B cell (primary cell): ENCODE data around the gene STK16. TPM values are rescaled to one million over a fixed set of nuclear protein-coding genes. Genes with fewer than 3 reads are reported as not detected.

Experiments
- ATAC-seq: fragments of 200-7000 bp; cut with Tn5 transposase; one replicate; pipeline ENCODE4 v1.10.0; 2021; ENCODE audit warnings: low read depth, mild to moderate bottlenecking, moderate number of reproducible peaks, moderate library complexity
- CTCF ChIA-PET: fragments of 350-600 bp; sonication (Branson Sonifier 250); formaldehyde crosslinking; loops from one replicate; lab custom pipeline; 2021; ENCODE audit warnings: antibody characterized with exemption, inconsistent platforms; lab: Charles Lee
- POLR2A ChIA-PET: fragments of 350-600 bp; sonication (Branson Sonifier 250); formaldehyde crosslinking; loops from one replicate; lab custom pipeline; 2021; ENCODE audit warnings: antibody characterized with exemption; lab: Charles Lee
- DNase-seq: peaks from one replicate; pipeline ENCODE4 v3.0.0; 2013
- H2AFZ ChIP-seq: 2 replicates; pipeline ENCODE4 v1.6.1; 2012; ENCODE audit warnings: mild to moderate bottlenecking, low read depth, low read length; ENCODE audit not compliant: insufficient read depth, poor library complexity, severe bottlenecking
- H3K27ac ChIP-seq, 2 donors: 1 replicate in 1 of 2; 2 replicates in 1 of 2; pipeline ENCODE4 v1.5.1; 2012 to 2013; ENCODE audit warnings: low read length in 2 of 2, mild to moderate bottlenecking in 2 of 2, moderate library complexity in 1 of 2
- H3K27me3 ChIP-seq, 4 experiments: fragments of 200-600 bp in 1 of 4; sonication (generic) in 1 of 4; replicated peaks in 1 of 4; 1 replicate in 2 of 4; 2 replicates in 2 of 4; pipeline versions ENCODE4 v1.6.1 to v1.7.0; 2013 to 2016; ENCODE audit warnings: low read length in 3 of 4, mild to moderate bottlenecking in 2 of 4, mixed read lengths in 1 of 4, moderate library complexity in 1 of 4; ENCODE audit not compliant: insufficient read depth in 4 of 4, control insufficient read depth in 3 of 4; ENCODE audit errors: control extremely low read depth in 1 of 4
- H3K36me3 ChIP-seq, 2 experiments: replicated peaks in 1 of 2; 1 replicate in 1 of 2; 2 replicates in 1 of 2; pipeline versions ENCODE4 v1.6.1 to v1.7.1; 2013; ENCODE audit warnings: low read length in 1 of 2; ENCODE audit not compliant: insufficient read depth in 2 of 2, control insufficient read depth in 1 of 2; ENCODE audit errors: control extremely low read depth in 1 of 2, extremely low read depth in 1 of 2
- H3K4me1 ChIP-seq, 2 donors: fragments of 200-600 bp in 1 of 2; sonication (generic) in 1 of 2; 1 replicate in 1 of 2; 2 replicates in 1 of 2; pipeline versions ENCODE4 v1.5.1 to v1.6.1; 2013 to 2017; ENCODE audit warnings: low read length in 2 of 2; ENCODE audit not compliant: control insufficient read depth in 2 of 2, insufficient read depth in 2 of 2
- H3K4me2 ChIP-seq: replicated peaks from 2 replicates; pipeline ENCODE3; 2012; ENCODE audit warnings: mild to moderate bottlenecking, low read depth, low read length; ENCODE audit not compliant: poor library complexity, severe bottlenecking
- H3K4me3 ChIP-seq, 5 experiments: fragments of 200-600 bp in 1 of 5; sonication (generic) in 1 of 5; 1 replicate in 3 of 5; 2 replicates in 2 of 5; pipeline versions ENCODE4 v1.5.1 to v1.7.0; 2011 to 2016; ENCODE audit warnings: low read length in 4 of 5, mild to moderate bottlenecking in 4 of 5, low read depth in 2 of 5, control low read depth in 1 of 5, moderate library complexity in 1 of 5; ENCODE audit not compliant: insufficient read depth in 1 of 5; ENCODE audit errors: control extremely low read depth in 1 of 5, extremely low read depth in 1 of 5
- H3K79me2 ChIP-seq: fragments of 200-600 bp; sonication (generic); one replicate; pipeline ENCODE4 v1.6.0; 2016; ENCODE audit warnings: low read length; ENCODE audit not compliant: control insufficient read depth, insufficient read depth
- H3K9ac ChIP-seq: fragments of 200-600 bp; sonication (generic); 2 replicates; pipeline ENCODE4 v1.6.1; 2017; ENCODE audit warnings: mild to moderate bottlenecking, low read length, moderate library complexity
- H3K9me3 ChIP-seq, 3 donors: one replicate each; pipeline versions ENCODE4 v1.6.1 to v1.7.1; 2013; ENCODE audit warnings: low read length in 2 of 3; ENCODE audit not compliant: control insufficient read depth in 2 of 3, insufficient read depth in 1 of 3; ENCODE audit errors: control extremely low read depth in 1 of 3
- H4K20me1 ChIP-seq: 2 replicates; pipeline ENCODE4 v1.6.0; 2012; ENCODE audit warnings: mild to moderate bottlenecking, low read length; ENCODE audit not compliant: insufficient read depth, control insufficient read depth, poor library complexity, severe bottlenecking
- H3K27ac Mint-ChIP-seq: one replicate; pipeline ENCODE4 v1.8.0; 2021; ENCODE audit warnings: mixed read lengths
- H3K27me3 Mint-ChIP-seq: one replicate; pipeline ENCODE4 v1.8.0; 2021; ENCODE audit warnings: mixed read lengths
- H3K4me1 Mint-ChIP-seq: one replicate; pipeline ENCODE4 v1.8.0; 2021; ENCODE audit warnings: mixed read lengths
- H3K4me3 Mint-ChIP-seq: one replicate; pipeline ENCODE4 v1.8.0; 2021; ENCODE audit warnings: mixed read lengths
- H3K9me3 Mint-ChIP-seq: one replicate; pipeline ENCODE4 v1.8.0; 2022; ENCODE audit warnings: mixed read lengths; ENCODE audit not compliant: insufficient read depth
- CTCF ChIP-seq: fragments of 200-600 bp; IDR thresholded peaks from one replicate; pipeline ENCODE4 v1.8.0; 2022; ENCODE audit warnings: antibody characterized with exemption, mild to moderate bottlenecking
- EZH2 ChIP-seq: IDR thresholded peaks from 2 replicates; pipeline ENCODE4 v1.6.1; 2012; ENCODE audit warnings: borderline replicate concordance, low read depth, mild to moderate bottlenecking, moderate library complexity, low read length; ENCODE audit not compliant: insufficient read depth, poor library complexity, severe bottlenecking
- WGBS: methylation state at CpG from one replicate; pipeline ENCODE4 v1.1.5; 2013; ENCODE audit warnings: missing lambda C conversion rate; ENCODE audit not compliant: insufficient coverage; 5-methylcytosine and 5-hydroxymethylcytosine counted together
- intact Hi-C: fragments of 100-400 bp; cut with micrococcal nuclease; formaldehyde crosslinking; loops from one replicate; pipeline ENCODE4 v1.10.0; 2022
- polyA plus RNA-seq: library from polyadenylated mRNA; depleted of rRNA; stranded (reverse); fragments of >200 nt; gene quantifications from 2 replicates; pipeline ENCODE4 v1.2.3, GENCODE V29; 2012
- total RNA-seq, 2 donors: library from RNA; stranded (reverse); fragments of 120-200 nt in 1 of 2; gene quantifications; 1 replicate in 1 of 2; 2 replicates in 1 of 2; pipeline versions ENCODE4 v1.2.3 to v1.2.4, GENCODE V29; 2013 to 2022

STK16 gene
- total and polyA plus RNA-seq, 2 donors (not counting 1 experiment from before 2014, with no cell fraction given), result 29.0 to 60.1 TPM

DNA sequence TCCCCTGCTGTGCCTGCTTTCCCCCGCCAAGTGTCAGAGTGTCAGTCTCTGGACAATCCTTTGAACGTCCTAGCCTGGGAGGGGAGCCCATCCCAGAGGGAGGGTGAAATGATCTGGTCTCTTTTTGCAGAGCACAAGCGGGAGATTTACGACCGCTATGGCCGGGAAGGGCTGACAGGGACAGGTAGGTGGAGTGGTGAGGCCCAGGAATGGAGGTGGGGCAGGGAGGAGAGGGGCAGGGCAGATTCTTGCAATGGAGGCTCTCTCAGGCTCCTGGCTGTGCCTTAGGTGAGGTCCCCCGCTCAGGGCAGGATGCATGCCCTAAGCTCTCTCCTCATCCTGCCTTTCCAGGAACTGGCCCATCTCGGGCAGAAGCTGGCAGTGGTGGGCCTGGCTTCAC lies 36.3 kb downstream of the STK16 start:
- POLR2A ChIA-PET, result interaction anchor here (0.6 to 7.2 kb wide), 5 partner anchors 13 to 400 kb away, joined by 3 to 106 read pairs (median 39); partner anchors contain the start of genes CNPPD1, RETREG2, TUBA4A and TUBA4B
- peaks cover 2 to 62% of the 10 kb centered on the region in 2 experiments for H3K36me3 ChIP-seq
- intact Hi-C loops, result no loop called here
- no peaks in the 10 kb centered on the region for H3K27me3 Mint-ChIP-seq
- no peak overlapping the region for H3K27ac ChIP-seq
- H3K4me3 ChIP-seq, result no peak overlapping the region
- no peaks in the 10 kb centered on the region for H3K9me3 ChIP-seq
- peaks cover 50% of the 10 kb centered on the region for H4K20me1 ChIP-seq
- WGBS, result 92% methylated on average over 7 of the region's 8 CpGs
- H3K27ac Mint-ChIP-seq, result no peak overlapping the region
- no peaks in the 10 kb centered on the region for H3K9me3 Mint-ChIP-seq
- H3K79me2 ChIP-seq, result peaks cover 8% of the 10 kb centered on the region
- H3K4me1 Mint-ChIP-seq, result peaks cover 40% of the 10 kb centered on the region
- H3K9ac ChIP-seq, result no peak overlapping the region
- TF ChIP-seq CTCF, result no peak
- TF ChIP-seq EZH2, result no peak
- H2AFZ ChIP-seq, result no peak overlapping the region
- H3K27me3 ChIP-seq, result no peaks in the 10 kb centered on the region
- peak overlapping the region; percentile 92 for H3K4me3 Mint-ChIP-seq
- DNase-seq (no peak), ATAC-seq (no peak)
- CTCF ChIA-PET, result interaction anchor here (0.7 to 15.8 kb wide), 6 partner anchors 12 to 111 kb away, joined by 3 to 239 read pairs (median 4); partner anchors contain the start of genes ANKZF1, ATG9A, GLB1L and STK16
- peaks cover 32 to 44% of the 10 kb centered on the region in 2 donors for H3K4me1 ChIP-seq
- H3K4me2 ChIP-seq, result no peak overlapping the region

- H3K27ac Mint-ChIP-seq, result no peak overlapping the region
These were observed 37.1 kb downstream of the STK16 start for GRCh38 chr2:219282375-219282774.

More at GRCh38 chr2:219282375-219282774, 37.1 kb downstream of the STK16 start:
- H2AFZ ChIP-seq, result no peak overlapping the region
- H3K9me3 ChIP-seq, result no peaks in the 10 kb centered on the region
- H3K36me3 ChIP-seq, result peaks cover 2 to 62% of the 10 kb centered on the region in 2 experiments
- ATAC-seq, result no peak
- peaks cover 3% of the 10 kb centered on the region for H3K79me2 ChIP-seq
- H3K27me3 ChIP-seq, result no peaks in the 10 kb centered on the region
- H3K4me3 ChIP-seq, result no peak overlapping the region
- no peak for TF ChIP-seq CTCF
- no peak for TF ChIP-seq EZH2
- ChIA-PET CTCF (interaction anchor here (0.9 to 15.8 kb wide), 5 partner anchors 11 to 77 kb away, joined by 3 to 239 read pairs (median 5); partner anchors contain the start of genes ANKZF1 and ATG9A), POLR2A (interaction anchor here (0.6 to 7.2 kb wide), 3 partner anchors 29 to 401 kb away, joined by 3 to 106 read pairs (median 8); partner anchors contain the start of genes TUBA4A and TUBA4B)
- H3K27ac ChIP-seq, result no peak overlapping the region
- intact Hi-C loops, result no loop called here
- peaks cover 35% of the 10 kb centered on the region for H3K4me1 Mint-ChIP-seq
- DNase-seq, result no peak
- no peak overlapping the region for H3K4me3 Mint-ChIP-seq
- H3K9ac ChIP-seq, result no peak overlapping the region
- WGBS, result 100% methylated on average over 1 of the region's 5 CpGs
- H3K4me1 ChIP-seq, result peaks cover 27 to 38% of the 10 kb centered on the region in 2 donors
- no peaks in the 10 kb centered on the region for H3K9me3 Mint-ChIP-seq
- H3K4me2 ChIP-seq, result no peak overlapping the region
- peaks cover 50% of the 10 kb centered on the region for H4K20me1 ChIP-seq
- H3K27me3 Mint-ChIP-seq, result no peaks in the 10 kb centered on the region
